ENCODE results near the gene LINGO4.
A peak's percentile ranks its signal among the peaks of the same experiment; 100 is the strongest.

Gene LINGO4

DNA sequence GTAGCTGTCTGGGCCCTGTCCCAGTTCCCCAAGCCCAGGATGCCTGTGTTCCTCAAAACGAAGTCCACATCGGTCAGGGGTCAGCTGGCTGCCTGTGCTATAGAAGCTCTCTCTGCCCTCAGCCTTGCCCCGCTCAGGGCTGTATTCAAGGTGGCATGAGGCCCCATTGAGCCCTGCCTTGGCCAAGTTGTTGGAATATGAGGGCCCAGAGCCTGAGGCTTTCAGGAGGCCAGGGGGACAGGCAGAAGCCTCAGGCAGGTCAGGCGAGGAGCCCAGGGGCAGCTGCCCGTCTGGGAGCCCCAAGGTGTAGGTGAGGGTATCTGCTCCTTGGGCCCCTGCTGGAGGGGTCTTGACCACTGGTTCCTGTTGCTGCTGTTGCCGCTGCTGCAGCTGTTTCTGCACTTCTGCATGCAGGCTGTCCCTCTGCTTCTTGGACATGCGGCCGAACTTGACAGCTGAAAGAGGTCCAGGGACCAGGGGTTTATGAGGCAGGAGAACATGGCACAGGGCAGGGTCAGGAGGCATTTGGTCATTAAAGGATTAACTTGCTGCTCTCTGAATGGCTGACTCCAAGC lies 9.8 kb upstream of the LINGO4 start:
- DNase-seq (ENCODE audit: low read depth in 4 of 4, low spot score in 1 of 4) = no peak

DNA sequence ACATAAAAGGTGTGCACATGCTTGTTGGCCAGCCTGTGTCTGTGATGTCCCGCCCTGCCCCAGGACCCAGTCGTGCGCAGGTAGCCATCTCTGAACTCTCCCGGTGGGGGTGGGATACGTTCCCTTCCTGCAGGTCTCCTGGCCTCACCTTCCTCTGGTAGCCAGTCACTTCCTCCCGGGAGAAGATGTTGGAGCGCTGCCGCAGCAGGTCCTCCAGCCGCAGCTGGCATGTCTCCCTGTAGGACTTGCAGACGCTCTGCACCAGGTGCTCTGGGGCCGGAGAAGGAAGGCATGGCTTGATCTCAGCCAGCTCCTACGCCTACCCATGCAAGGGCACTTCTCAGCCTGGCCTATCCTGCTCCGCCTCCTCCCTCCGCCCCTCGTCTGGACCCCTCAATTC lies 9.2 kb upstream of the LINGO4 start:
- no peak for DNase-seq (ENCODE audit: low read depth in 4 of 4, low spot score in 1 of 4)

DNA sequence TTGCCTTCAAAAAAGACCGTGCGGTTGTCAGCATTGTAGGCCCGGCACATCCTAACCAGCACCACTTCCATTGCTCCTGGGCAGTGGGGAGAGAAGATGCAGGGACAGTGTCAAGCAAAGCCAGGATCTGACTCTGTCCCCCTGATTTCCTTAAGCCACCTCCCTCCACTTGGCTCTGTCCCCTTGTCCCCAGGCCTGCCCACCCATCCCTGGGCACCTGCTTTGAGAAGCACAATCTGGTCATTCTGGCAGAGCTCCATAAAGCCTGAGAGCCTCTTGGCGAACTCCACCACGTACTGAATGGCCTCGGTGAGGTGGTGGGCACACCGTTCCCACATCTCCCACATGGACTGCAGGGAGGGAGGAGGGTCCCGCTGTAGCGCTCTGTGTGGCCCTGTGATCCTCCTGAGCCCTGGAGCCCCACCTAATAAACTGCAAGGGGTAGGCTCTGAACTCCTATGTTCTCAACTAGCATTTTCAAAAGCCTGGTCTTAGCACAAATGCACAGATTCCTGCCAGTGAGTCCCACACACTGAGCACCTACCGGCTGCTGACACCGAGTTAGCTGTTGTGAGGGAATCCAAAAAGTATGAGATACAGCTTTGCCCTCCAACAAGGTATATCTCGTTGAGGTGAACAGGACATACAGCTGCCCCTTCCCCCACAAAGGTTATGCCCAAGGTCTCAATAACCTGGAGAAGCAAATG lies 8.2 kb upstream of the LINGO4 start:
- DNase-seq (ENCODE audit: low read depth in 4 of 4, low spot score in 1 of 4) = no peak

DNA sequence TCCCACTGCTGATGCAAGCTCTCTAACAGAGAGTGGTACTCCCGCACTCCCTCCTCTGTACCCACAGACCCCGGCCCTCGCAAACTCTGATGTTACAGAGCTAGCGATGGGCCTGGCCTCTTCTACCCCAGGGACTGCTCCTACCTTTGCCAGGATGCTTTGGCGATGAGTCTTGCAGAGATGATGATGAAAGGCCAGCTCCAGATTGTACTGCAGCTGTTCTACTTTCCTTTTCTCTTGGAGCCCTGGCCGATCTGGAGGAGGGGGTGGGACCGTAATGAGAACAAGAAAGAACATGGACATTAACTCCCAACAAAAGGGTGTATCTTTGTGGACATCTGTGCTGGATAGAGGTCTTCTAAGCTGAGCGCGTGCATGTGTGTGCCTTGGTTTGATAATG lies 6.0 kb upstream of the LINGO4 start:
- no peak for DNase-seq (ENCODE audit: low read depth in 4 of 4, low spot score in 1 of 4)

DNA sequence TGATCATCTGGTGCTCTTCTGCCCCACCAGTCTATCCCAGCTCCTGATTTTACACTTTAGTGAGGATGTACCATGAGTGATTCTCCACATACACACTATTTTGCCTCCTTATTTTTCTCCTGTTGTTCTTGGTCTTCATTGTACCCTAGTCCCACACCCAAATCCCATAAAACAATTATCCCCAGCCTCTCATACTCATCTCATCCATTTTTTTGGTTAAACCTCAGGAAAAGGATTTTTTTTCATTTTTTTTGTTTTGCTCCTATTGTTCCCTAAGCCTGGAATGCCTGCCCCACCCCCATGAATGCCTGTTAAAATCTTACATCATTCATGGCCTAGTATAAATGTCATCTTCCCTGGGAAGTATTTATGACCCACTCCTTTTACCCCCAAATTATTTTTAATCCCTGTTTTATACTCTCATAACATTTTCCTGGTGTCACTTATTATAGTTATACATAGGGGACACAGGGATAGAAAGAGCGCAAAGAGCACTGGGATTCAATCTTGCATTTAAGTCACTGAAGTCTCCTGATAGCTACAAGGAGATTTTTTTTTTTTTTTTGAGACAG lies 4.9 kb upstream of the LINGO4 start:
- no peak for DNase-seq (ENCODE audit: low read depth in 4 of 4, low spot score in 1 of 4)

DNA sequence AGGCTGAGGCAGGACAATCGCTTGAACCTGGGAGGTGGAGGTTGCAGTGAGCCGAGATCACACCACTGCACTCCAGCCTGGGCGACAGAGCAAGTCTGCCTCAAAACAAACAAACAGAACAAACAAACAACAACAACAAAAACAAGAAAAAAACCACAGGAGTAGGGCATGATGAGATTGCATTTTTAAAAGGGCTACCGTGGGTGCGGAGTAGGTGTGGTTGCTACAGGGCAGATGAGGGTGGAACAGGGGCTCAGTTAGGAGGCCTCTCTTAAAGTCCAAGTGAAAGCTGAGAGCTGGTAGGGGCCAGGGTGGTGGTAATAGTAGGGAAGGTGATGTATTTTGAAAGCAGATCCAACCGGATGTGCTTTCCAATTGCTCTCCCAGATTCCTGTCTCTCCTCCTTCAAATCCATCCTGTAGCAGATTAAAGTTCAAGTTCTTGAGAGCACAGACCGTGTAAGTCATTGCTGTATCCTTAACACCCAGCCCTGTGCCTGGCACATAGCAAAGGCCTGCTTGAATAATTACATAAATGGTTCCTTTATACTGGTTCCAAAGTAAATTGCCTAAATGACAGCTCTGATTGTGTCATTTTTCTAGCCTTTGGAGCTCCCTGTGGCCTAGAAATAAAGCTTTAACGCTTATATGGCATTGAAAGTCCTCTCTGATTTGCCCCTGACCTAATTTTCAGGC lies 4.2 kb upstream of the LINGO4 start:
- DNase-seq (ENCODE audit: low read depth in 4 of 4, low spot score in 1 of 4) = no peak

DNA sequence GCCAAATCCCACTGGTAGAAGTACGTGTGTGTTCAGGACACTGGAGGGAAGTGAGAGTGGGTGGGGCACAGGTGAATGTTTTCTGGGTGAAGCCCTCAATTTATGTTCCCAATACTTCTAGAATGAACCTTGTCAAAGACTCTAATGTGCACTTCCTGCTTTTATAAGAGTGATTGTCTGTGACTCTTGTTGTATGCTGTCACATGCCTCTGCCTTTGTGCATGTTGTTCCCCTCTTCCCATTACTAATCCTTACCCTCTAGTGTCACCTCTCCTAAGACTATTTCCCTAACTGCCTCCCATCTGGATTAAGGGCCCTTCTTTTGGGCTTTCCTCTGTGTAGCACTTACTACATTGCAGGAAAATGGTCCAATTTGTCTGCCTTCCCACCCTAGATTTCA lies 2.5 kb upstream of the LINGO4 start:
- DNase-seq (ENCODE audit: low read depth in 4 of 4, low spot score in 1 of 4) = no peak

DNA sequence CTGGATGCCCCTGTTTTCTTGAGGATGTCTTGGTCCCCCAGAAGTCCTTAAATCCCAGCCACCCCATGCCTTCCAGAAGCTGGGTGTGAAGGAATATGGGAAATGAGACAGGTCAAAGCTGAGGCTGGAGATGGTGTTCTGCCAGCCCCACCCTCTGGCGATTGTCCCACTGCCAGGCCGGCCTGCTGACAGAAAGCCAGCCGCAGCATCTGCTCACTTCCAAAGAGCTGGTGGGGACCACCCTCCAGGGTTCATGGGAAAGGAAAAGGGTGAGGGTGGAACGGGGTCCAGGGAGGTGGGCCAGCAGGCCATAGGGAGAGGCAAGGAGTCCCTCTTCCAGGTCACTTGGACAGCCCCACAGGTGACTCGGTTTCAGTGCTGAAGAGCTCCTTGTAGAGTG lies 1.9 kb upstream of the LINGO4 start:
- DNase-seq (ENCODE audit: low read depth in 4 of 4, low spot score in 1 of 4) = no peak

DNA sequence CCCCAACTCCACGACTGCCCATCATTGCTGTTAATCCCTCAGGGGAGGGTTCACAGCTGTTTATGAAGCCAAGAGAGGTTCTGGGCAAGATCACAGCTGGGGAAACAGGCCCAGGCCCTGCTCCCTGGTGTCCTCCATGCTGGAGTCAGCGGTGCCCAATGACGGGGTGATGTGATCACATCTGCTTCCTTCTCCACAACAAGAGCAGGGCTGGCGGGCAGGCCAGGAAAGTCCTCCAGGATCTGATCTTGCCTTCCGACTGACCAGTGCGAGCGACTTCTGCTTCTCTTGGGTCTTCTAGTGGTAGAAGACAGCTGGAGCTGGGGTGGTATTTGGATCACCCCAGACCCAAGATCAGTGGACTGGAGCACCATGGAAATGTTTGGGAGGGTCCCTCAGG lies 951 bp upstream of the LINGO4 start:
- DNase-seq (ENCODE audit: low read depth in 4 of 4, low spot score in 1 of 4) = no peak

DNA sequence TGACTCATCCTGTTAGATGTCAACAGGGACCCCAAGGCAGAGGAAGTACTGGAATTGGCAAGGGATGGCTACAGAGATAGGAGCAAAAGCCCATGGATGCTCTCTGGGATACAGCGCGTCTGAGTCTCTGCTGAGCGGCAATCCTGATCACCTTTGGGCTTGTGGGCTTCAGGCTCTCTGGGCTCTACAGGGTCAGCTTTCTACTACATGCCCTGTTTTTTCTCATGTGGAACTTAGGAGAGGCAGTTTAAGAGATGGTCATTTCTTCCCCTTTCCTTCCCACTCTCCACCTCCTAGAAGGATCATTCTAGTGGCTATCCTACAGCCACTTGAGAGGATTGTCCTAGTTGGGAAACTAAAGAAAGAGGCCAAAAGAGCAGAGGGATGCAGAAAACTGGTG lies 1.3 kb downstream of the LINGO4 start:
- DNase-seq (ENCODE audit: low read depth in 4 of 4, low spot score in 1 of 4) = no peak

DNA sequence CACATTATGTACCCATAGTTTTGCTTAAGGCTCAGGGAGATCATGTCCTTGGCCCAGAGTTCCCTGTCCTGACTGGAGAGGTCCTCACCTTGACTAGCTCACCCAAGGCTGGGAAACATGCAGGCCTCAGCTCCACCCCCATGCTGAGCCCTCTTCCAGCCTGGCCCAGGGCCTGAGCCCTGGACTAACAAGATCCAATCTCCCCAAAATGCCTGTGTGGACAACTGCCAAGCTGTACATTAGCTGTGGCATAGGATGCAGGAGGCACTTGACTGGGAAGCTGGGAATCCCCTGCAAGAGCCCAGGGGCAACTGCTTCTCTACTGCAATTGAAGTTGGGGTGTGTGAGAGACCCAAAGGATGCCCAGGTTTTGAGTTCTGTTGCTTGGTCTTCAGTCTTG lies 2.1 kb downstream of the LINGO4 start:
- no peak for DNase-seq (ENCODE audit: low read depth in 4 of 4, low spot score in 1 of 4)

DNA sequence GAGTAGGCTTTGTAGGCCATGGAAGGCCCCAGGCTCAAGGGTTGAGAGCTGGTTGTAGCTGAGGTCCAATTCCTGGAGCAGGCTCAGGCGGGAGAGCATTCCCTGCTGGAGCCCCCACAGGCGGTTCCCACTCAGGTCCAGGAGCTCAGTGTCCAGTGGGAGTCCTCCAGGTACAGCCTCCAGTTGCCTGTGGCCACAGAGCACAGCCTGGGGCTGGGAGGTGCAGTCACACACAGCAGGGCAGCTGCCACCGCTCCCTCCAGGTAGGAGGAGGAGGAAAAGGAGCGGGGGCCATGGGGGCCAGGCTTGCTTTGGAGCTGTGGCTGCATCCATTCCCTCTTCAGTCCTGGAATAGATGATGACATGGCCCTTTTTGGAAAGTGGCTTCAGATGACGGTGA lies 2.8 kb downstream of the LINGO4 start:
- DNase-seq (ENCODE audit: low read depth in 4 of 4, low spot score in 1 of 4) = no peak

DNA sequence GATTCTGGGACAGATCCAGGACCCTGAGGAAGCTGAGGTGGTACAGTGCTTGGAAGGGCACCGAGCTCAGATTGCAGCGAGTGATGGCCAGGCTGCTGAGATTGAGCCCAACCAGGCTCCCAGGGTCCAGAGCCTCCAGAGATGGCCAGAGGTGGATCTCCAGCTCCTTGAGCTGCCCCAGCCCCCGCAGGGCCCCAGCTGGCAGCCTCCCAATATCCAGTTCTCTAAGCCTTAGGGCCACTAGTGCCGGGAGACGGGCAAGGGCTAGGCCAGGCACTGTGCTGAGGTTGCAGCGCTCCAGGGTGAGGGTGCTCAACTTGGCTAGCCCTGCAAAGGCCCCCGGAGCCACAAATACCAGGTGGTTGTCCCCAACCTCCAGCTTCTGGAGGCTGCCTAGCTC lies 3.4 kb downstream of the LINGO4 start:
- no peak for DNase-seq (ENCODE audit: low read depth in 4 of 4, low spot score in 1 of 4)

DNA sequence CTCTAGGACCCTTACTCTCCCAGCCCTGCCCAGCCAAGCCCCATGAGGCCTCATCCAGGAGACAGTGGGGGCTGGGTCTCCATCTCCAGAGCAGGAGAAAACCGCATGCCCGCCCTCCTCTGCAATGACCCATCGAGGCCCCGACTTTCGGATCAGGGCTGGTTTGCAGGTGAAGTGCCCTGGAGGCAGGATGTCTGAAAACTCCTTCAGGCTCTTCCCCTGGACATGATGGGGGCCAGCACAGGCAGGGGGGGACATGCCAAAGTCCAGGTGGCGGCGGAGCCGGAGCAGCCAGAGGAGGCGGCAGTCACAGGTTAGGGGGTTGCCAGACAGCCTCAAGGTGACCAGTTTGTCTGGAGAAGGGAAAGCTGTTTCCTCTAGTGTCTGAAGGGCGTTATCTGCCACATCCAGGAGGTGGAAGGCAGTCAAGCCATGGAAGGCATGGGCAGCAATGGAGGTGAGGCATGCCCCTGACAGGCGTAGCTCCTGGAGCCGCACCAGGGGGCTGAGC lies 3.9 kb downstream of the LINGO4 start:
- no peak for DNase-seq (ENCODE audit: low read depth in 4 of 4, low spot score in 1 of 4)

DNA sequence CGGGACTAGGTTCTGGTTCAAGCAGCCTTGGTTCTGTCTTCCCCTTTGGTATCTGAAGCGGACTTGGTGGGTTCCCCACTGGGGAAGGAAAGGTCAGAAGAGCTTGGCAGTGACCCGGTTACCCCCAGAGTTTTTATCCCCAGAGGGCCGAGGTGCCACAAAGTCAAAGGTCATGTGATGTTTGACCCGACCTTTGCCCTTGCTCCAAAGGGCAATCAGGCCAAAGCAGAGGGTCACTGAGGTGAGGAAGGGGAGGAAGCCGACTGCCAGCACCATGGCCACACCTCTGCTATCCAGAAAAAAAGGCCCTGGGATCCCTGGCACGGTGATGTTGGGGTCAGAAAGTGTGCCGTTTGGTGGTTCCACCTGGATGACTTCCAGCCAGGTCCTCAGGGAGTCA lies 4.4 kb downstream of the LINGO4 start:
- no peak for DNase-seq (ENCODE audit: low read depth in 4 of 4, low spot score in 1 of 4)

DNA sequence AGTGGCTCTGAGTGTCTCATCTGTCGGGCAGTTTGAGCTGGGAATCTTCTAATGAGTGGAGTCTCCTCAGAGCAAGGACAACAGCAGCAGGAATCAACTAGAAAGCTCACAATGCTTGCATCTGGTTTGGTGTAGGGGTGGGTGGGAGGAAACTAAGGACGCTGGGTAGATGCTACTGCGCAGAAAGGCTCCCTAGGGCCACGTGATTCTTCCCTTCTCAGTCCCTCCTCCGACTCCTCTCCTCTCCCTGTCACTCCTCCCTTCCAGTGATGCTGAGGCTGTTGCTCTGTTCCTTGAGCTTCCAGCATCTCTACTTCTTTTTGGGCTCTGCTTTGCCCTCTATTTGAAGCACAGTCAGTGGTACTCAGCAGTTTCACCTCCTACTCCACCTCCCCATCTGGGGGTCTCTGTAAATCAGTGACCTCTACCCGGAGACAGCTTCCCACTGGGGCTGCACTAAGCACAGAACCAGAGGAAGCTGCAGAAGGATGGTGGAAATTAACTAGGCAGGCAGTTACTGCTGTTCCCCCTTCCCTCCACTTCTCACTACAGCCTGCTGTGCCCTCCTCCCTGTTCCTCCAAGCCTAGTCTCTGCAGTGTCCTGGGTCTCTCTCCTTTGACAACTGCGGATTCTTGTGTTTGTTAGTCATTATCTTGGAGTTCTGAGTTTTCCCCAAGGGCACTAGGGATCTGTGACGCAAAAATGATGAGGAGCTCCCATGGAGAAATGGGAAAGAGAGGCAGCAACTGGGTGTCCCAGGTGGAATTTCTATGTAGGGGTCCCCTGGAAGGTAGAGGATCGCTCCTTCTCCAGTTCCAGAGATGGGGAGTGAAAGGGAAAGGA lies 5.8 kb downstream of the LINGO4 start:
- DNase-seq (ENCODE audit: low read depth in 4 of 4, low spot score in 1 of 4) = no peak

DNA sequence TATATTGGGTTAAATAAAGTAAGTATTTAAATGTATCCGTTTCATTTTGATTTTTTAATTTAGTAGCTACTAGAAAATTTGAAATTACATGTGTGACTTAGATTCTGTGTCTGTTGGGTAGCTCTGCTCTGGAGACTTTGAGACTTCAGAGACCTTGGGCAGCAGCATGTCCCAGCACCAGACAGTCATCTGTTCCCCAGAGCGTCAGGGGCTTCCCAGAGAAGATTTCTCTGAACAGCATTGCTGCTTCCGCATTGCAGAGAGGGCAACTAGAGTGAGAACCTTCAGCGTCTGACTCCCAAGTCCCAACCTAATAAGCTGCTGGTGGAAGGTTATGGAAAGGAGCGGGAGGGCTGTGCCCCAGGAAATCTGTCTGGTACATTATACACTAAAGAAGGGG lies 6.6 kb downstream of the LINGO4 start:
- no peak for DNase-seq (ENCODE audit: low read depth in 4 of 4, low spot score in 1 of 4)

DNA sequence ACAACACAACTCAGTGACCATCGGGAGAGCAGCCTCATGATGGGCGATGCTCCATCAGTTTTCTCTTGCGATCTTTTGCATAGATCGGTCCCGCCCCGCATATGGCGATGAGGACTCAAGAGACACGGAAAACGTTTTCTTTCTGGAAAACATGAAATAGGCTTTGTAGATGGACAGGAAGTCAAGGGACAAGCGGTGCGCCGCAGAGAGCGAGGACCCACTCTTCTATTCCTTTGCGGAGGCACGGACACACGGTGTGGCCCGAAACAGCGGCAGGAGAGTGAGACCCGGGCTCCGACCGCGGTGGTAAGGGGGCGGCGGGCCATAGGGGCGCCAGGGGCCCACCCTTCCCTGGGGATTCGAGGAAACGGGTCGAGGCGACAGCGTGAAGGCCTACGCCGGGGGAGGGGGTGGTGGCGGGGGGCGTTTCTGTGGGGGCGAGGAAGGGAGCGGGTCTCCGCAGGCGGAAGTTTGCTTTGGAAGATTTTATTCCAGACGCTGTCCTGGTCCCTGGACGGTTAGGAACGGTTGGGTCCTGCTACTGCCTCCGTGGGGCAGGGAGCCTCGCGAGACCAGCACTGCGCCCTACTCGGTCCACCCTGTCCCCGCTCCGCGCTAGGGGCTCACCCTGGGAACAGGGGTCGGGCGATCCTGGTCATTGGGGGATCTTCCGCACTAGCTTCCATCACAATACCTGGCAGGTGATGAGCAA lies 14.1 kb downstream of the LINGO4 start:
- peak in 1 of 4 experiments; percentile 2 for DNase-seq (ENCODE audit: low read depth in 4 of 4, low spot score in 1 of 4)

DNA sequence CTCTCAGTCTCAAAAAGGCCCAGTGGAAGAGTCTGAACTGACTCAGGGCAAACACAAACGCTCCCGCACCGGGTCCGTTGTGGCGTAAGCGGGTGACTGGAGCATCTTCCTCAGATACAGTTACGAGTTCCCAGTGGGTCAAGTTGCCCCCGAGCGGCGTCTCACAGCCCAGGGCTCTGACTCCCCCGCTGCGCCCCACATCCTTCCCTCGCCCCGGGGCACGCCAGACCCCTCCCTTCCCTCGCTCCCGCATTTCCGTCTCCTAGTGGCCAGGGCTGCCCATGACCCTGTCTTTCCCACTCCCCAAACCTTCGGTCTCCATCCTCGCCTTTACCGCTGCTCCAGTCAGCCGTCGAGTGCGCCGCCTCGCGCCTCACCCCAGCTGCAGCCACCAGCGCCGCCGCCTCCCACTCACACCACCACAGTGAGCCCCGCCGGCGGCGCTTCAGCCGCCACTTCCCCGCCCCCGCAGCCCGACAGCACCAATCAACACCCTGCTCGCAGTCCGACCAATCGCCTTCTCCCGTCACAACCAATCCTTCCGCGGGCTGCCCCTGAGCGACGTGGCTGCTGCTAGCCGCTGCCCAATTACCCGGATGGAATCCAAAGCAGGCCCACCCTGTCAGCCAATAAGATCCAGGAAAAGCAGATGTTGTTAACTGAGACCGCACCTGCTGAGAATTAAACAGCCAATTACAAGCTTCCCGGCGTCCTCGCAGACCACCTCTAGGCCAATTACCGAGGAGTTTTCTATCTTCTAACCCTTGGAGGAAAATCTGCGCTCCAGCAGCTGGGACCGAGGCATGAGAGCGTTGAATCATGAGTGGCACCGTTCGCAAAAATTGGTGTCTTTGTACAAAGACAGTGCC lies 14.9 kb downstream of the LINGO4 start, which contains the start of gene TDRKH:
TDRKH (minus strand) TSS at position 430 of the 869 bp plus-strand sequence. CDS start 7,478 bp downstream, outside the sequence.
- DNase-seq (ENCODE audit: low read depth in 4 of 4, low spot score in 1 of 4) = peak; percentile 97 to 99 (median 97)
